GM18502 (cell line): ENCODE measurements around the gene NPIPB13.
"Not testable (repeated sequence)": the region's sequence is repeated elsewhere in the genome, so short reads cannot be mapped to it uniquely, and the experiment has no call there.

Source experiments
- ATAC-seq: cut with Tn5 transposase; IDR thresholded peaks from one replicate; pipeline ENCODE4 v1.9.1; 2021; ENCODE audit warnings: mild to moderate bottlenecking; ENCODE audit not compliant: unreplicated experiment, poor library complexity

Gene NPIPB13

GRCh38 chr16:30248379-30248778 lies at the start of gene NPIPB13:
Gene NPIPB13, minus strand, starts transcription at chr16:30248479. Its CDS starts 2,906 bp downstream, at chr16:30245573.
- not testable (repeated sequence) for ATAC-seq

- ATAC-seq, result not testable (repeated sequence)
Observed at GRCh38 chr16:30282357-30282756, 34.1 kb upstream of the NPIPB13 start.

DNA sequence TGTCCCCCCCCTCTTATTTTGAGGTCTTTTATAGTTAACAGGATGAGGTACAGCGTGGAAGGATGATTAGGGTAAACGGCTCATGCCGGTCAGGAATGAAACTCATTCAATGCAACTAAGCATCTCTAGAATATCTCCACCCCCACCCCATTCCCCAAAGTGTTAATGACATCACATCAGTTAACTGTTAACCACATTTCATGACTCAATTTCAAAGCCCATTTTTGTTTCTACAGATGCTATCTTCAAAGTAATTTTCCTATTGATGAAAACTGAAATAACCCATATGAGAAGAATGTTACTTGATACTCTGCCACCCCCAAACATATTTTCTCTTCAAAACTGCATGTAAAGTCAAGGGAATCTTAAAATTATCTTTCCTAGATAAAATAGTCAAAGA lies 30.2 kb upstream of the NPIPB13 start:
- ATAC-seq, result not testable (repeated sequence)

DNA sequence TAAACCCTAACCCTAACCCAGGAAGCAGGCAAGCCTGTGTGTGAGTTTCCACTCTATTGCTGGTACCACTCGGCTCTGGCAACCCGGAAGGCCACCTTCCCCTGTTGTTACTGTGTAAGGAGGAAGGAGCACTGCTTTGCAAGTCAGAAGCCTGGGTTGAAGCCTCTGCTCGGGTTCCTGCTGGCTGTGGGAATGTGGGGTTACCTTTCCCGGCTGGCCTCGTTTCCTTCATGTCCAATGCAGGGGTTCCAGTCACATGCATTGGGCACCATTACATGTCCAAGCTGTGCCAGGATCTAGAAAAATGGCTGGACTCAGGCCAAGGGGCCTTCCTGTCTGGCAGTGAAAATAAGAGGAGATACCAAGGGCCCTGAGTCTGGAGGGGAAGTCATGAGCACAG lies 31.2 kb downstream of the NPIPB13 start:
- ATAC-seq, result not testable (repeated sequence)

GRCh38 chr16:30211414-30211813 lies 36.9 kb downstream of the NPIPB13 start:
- ATAC-seq, result not testable (repeated sequence)

GRCh38 chr16:30209032-30209431 lies 39.2 kb downstream of the NPIPB13 start:
- ATAC-seq, result not testable (repeated sequence)

DNA sequence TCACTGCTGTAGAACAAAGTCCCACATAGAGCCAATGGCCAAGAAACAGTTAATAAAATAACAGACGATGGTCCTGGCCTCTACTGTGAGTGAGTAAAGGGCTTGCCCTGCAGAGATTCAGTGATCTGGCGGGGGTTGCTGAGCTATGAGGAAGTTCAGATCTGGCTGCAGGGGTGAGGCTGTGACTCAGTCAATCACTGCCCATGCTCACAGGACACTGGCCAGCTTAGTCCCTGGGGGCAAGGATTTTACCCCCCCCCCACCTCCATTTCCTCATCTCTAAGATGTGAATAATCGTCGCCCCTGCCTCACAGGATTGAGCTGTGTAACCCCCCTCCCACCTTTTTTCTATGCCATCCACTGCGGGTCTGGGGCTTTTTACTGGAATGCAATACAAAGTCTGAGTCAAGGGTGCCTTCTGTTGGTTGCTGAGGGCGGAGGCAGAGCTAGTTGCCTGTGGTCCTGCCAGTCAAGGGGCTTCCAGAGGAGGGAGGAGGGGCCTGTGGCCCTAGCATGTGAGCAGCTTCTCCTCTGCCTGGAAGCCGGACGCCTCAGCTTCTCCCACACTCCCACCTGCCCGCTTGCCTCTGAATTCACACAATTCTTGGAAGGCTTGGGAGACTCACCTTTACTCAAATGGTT lies 41.1 kb downstream of the NPIPB13 start:
- not testable (repeated sequence) for ATAC-seq

- not testable (repeated sequence) for ATAC-seq
Observed at GRCh38 chr16:30206252-30206651, 42.0 kb downstream of the NPIPB13 start.

DNA sequence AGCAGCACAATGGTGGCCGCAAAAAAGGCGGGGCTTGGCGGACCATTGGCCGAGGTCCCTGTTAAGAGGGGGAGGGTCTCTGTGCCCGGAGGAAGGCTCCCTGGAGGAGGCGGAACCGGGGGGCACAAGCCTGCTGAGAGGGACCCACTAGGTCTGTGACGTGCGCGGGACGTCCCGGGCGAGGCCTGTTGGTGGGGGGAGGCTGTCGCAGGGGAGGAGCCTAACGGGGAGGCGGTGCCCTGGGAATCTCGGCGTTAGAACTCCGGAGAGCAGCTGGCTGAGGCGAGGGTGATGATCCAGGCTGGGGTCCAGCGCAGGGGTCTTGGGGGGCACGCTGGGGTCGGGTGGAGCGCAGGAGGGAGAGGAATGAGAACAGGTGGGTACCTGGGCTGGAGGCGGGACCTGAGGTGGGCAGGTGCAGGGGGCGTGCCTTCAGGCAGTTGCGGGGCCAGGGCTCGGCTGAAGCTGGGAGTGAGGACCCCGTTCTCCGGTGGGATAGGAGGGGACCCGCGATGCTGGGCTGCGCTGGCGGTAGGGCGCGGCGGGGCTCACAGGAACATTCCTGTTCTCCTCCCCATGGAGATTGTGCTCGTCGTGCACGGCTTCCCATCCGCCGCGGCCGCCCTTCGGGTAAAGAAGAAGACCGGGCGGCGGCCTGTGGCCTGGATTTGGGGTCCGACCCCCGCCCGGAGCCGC lies 42.6 kb downstream of the NPIPB13 start:
- not testable (repeated sequence) for ATAC-seq

DNA sequence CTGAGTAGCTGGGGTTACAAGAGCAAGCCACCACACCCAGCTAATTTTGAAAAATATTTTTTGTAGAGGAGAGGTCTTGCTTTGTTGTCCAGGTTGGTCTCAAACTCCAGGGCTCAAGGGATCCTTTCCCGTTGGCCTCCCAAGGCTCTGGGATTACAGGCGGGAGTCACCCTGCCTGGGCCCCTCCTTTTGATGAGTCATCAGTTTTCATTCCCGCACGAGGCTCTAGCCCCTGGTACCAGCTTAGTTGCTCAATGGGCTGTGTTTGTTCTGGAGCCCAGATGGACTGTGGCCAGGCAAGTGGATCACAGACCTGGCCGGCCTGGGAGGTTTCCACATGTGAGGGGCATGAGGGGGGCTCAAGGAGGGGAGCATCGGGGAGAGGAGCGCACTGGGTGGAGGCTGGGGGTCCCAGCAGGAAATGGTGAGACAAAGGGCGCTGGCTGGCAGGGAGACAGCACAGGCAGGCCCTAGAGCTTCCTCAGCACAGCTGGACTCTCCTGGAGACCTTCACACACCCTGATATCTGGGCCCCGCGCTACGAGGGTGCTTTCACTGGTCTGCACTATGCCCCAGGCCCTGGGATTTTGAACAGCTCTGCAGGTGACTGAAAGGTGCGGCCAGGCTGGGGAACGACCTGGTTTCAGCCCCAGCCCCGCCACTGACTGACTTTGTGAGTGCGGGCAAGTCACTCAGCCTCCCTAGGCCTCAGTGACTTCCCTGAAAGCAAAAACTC lies 48.5 kb downstream of the NPIPB13 start:
- ATAC-seq, result not testable (repeated sequence)

GRCh38 chr16:30199049-30199448 lies 49.2 kb downstream of the NPIPB13 start, which contains the start of gene SULT1A3:
Gene SULT1A3, plus strand, starts transcription at chr16:30199255. Its CDS starts 1,474 bp downstream, at chr16:30200729.
- not testable (repeated sequence) for ATAC-seq
